ENCODE measurements around the gene DPF3. TPM values are rescaled to one million over a fixed set of nuclear protein-coding genes. Genes with fewer than 3 reads are reported as not detected.

The DPF3 gene
- total RNA-seq, 4 donors from 2014 or later = 1.1 to 4.7 (median 1.8) TPM

DNA sequence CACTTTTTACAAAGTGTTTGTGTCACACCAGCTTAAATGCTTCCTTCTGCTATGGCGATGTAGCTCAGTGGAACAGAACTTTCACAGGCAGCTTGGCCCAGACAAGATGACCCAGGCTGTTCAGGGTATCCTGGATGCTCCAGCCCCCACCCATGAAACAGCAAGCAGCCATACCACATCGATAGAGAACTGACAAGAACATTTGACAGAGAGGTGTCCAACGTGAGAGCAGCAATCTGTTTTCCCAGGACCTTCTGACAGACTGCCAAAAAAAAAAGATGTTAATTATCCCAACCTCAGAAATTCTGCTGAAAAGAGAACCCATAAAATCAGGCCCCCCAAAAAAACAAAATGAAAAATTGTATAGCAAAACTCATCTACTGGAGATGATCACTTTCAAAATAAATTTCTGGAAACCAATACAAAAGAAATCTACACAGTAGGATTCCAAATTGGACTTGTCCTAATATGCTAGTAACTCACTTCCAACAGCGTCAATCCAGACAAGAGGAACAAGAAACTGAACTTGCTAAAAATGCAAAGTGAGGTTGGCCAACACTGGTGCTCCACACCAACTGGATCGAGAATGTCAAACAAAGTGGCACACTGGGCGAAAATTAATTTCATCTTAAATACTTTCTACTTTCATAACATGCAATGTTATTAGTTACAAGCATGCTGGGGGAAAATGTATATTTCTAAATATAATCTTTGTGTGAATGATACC is 118.8 kb downstream of the DPF3 start:
- 69 to 71% methylated on average over 6 of the region's 6 CpGs for WGBS, 2 donors
- TF ChIP-seq, protein P1, sequence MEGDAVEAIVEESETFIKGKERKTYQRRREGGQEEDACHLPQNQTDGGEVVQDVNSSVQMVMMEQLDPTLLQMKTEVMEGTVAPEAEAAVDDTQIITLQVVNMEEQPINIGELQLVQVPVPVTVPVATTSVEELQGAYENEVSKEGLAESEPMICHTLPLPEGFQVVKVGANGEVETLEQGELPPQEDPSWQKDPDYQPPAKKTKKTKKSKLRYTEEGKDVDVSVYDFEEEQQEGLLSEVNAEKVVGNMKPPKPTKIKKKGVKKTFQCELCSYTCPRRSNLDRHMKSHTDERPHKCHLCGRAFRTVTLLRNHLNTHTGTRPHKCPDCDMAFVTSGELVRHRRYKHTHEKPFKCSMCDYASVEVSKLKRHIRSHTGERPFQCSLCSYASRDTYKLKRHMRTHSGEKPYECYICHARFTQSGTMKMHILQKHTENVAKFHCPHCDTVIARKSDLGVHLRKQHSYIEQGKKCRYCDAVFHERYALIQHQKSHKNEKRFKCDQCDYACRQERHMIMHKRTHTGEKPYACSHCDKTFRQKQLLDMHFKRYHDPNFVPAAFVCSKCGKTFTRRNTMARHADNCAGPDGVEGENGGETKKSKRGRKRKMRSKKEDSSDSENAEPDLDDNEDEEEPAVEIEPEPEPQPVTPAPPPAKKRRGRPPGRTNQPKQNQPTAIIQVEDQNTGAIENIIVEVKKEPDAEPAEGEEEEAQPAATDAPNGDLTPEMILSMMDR (IDR thresholded peaks at IDR 0.05) = no peak
- no peak for TF ChIP-seq POLR2A (IDR thresholded peaks at IDR 0.05)
- intact Hi-C loops (cut with DNase I; ENCODE audit: low total_unique reads) = no loop called here
- no peak overlapping the region for H3K4me3 ChIP-seq (ENCODE audit: low read depth, poor library complexity, severe bottlenecking)
- no peak for DNase-seq (ENCODE audit: low spot score in 2 of 2)

DNA sequence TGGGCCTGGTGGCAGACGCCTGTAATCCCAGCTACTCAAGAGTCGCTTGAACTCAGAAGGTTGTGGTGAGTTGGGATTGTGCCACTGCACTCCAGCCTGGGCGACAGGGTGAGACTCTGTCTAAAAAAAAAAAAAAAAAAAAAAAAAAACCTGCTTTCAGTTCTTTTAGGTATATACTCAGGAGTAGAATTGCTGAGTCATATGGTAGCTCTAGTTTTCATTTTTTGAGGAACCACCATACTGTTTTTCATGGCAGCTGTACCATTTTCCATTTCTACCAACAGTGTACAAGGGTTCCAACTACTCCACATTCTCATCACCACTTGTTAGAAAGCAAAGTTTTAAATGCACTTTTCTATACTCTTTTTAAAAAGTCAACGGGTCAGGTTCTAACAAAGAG is 119.8 kb downstream of the DPF3 start:
- DNase-seq (ENCODE audit: low spot score in 2 of 2) = no peak
- TF ChIP-seq POLR2A (IDR thresholded peaks at IDR 0.05) = no peak
- TF ChIP-seq, protein P1 (IDR thresholded peaks at IDR 0.05) = no peak
- 83 to 86% methylated on average over 4 of the region's 4 CpGs for WGBS, 2 donors
- intact Hi-C loops (cut with DNase I; ENCODE audit: low total_unique reads) = no loop called here
- H3K4me3 ChIP-seq (ENCODE audit: low read depth, poor library complexity, severe bottlenecking) = no peak overlapping the region

DNA sequence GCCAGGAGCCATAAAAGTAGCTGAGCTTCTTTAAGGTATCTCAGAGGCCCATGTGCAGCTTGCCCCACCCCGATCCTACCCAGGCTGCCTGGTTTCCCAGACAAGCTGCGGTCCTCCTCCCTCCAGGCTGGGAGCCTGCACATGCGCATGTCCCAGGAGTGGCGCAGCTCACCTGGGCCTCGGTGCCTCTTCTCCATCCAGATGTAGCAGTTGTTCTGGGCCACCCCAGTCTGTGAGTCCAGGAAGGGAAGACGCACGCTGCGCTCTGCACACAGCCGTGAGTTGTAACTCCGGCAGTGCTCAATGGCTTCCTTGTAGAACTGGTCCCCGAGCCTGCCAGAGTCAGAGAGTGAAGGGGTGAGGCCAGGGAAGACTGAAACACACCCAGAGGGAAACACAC is 122.3 kb downstream of the DPF3 start:
- no peak for TF ChIP-seq POLR2A (IDR thresholded peaks at IDR 0.05)
- TF ChIP-seq, protein P1 (IDR thresholded peaks at IDR 0.05) = no peak
- intact Hi-C loops (cut with DNase I; ENCODE audit: low total_unique reads) = no loop called here
- 86 to 88% methylated on average over 9 to 11 of the region's 11 CpGs for WGBS, 2 donors
- no peak for DNase-seq (ENCODE audit: low spot score in 2 of 2)
- no peak overlapping the region for H3K4me3 ChIP-seq (ENCODE audit: low read depth, poor library complexity, severe bottlenecking)

DNA sequence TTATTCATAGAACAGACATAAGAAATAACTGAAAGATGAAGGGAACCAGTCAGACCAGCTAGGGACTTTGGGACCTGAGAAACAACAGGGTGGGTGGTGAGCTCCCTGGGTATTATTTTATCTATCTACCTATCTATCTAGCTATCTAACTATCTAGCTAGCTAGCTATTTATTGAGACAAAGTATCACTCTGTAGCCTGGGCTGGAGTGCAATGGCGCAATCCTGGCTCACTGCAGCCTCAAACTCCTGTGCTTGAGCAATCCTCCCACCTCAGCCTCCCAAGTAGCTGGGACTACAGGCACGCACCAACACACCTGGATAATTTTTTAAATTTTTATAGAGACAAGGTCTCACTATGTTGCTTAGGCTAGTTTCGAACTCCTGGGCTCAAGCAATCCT is 127.6 kb downstream of the DPF3 start:
- TF ChIP-seq, protein P1 (IDR thresholded peaks at IDR 0.05) = no peak
- no peak overlapping the region for H3K4me3 ChIP-seq (ENCODE audit: low read depth, poor library complexity, severe bottlenecking)
- WGBS, 2 donors = 93 to 98% methylated on average over 3 of the region's 3 CpGs
- intact Hi-C loops (cut with DNase I; ENCODE audit: low total_unique reads) = no loop called here
- no peak for DNase-seq (ENCODE audit: low spot score in 2 of 2)

DNA sequence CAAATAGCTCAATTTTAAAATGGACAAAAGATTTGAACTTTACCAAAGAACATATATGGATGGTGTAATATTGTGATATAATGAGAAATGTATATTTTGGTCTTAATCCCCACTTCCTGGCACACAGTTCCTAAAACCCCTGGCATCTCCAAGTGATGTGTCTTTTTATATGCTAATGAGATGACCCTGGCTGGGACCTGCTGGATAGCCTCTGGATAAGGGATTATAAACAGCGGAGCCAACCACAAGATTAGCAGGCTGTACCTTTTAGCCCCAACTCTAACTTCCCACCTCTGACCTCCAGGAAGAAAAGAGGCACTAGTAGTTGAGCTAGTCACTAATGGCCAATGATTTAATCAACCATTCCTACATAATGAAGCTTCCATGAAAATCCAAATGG is 130.0 kb downstream of the DPF3 start:
- TF ChIP-seq, protein P1 (IDR thresholded peaks at IDR 0.05) = no peak
- no peak for TF ChIP-seq POLR2A (IDR thresholded peaks at IDR 0.05)
- DNase-seq (ENCODE audit: low spot score in 2 of 2) = no peak
- no peak overlapping the region for H3K4me3 ChIP-seq (ENCODE audit: low read depth, poor library complexity, severe bottlenecking)
- WGBS, 2 donors = 88 to 94% methylated on average over 1 of the region's 1 CpG
- intact Hi-C loops (cut with DNase I; ENCODE audit: low total_unique reads) = no loop called here

DNA sequence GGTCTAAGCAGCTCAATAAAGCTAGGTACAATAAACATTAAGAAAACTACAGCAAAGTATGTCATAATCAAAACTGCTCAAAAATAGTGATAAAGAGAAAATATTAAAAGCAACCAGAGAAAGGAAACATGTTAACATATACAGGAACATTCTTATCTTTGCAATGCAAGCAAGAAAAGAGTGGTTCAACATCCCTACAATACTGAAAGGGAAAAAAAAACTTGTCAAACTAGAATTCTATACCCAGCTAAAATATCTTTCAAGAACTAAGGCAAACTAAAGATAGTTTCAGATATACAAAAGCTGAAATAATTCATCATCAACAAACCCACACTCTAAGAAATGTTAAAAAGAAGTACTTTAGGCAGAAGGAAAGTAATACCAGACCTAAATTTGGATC is 134.2 kb downstream of the DPF3 start:
- H3K4me3 ChIP-seq (ENCODE audit: low read depth, poor library complexity, severe bottlenecking) = no peak overlapping the region
- intact Hi-C loops (cut with DNase I; ENCODE audit: low total_unique reads) = no loop called here

More for the DNA sequence above, 134.2 kb downstream of the DPF3 start:
- TF ChIP-seq, protein P1 (IDR thresholded peaks at IDR 0.05) = no peak
- TF ChIP-seq POLR2A (IDR thresholded peaks at IDR 0.05) = no peak
- no peak for DNase-seq (ENCODE audit: low spot score in 2 of 2)

Data from lower leg skin (tissue), 4 donors.